Mammary epithelial cell (primary cell): ENCODE data around the gene TTF2.

ENCODE experiments used
- CTCF ChIP-seq, 2 donors: IDR thresholded peaks in 1 of 2; conservative IDR thresholded peaks in 1 of 2; 2 replicates each; pipeline ENCODE4 v1.5.1; 2011 to 2012; ENCODE audit warnings: inconsistent platforms in 2 of 2, low read length in 2 of 2, mild to moderate bottlenecking in 2 of 2, control low read depth in 1 of 2, low read depth in 1 of 2; ENCODE audit not compliant: insufficient read depth in 1 of 2; ENCODE audit errors: extremely low read depth in 1 of 2
- EZH2 ChIP-seq: IDR thresholded peaks from 2 replicates; pipeline ENCODE4 v1.6.1; 2012; ENCODE audit warnings: low read length, inconsistent platforms, borderline replicate concordance

GRCh38 chr1:117047271-117047670 is 12.9 kb upstream of the TTF2 start:
- TF ChIP-seq EZH2 = no peak
- TF ChIP-seq CTCF (conservative IDR thresholded peaks at IDR 0.05 in 1 of 2, IDR thresholded peaks at IDR 0.05 in 1 of 2; ENCODE audit: extremely low read depth in 1 of 2, insufficient read depth in 1 of 2, low read depth in 1 of 2, low read length in 2 of 2) = no peak
